ENCODE results near the gene C10orf71.

DNA sequence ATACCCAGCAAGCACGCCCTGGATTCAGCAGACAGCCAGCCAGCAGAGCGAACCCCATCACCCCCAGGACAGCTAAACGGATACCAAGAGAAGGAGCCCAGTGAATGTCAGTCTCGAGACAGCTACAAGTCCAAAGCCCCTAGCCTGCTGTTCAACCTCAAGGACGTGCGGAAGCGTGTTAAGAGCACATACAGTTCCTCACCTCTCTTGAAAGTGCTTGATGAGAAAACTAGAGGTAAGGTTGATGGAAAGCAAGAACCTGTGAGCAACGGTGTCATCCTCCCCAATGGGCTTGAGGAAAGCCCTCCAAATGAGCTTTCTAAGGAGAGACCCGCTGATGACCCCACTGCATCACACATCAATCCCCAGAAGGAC is 24.9 kb downstream of the C10orf71 start:
- TF ChIP-seq, protein P1, sequence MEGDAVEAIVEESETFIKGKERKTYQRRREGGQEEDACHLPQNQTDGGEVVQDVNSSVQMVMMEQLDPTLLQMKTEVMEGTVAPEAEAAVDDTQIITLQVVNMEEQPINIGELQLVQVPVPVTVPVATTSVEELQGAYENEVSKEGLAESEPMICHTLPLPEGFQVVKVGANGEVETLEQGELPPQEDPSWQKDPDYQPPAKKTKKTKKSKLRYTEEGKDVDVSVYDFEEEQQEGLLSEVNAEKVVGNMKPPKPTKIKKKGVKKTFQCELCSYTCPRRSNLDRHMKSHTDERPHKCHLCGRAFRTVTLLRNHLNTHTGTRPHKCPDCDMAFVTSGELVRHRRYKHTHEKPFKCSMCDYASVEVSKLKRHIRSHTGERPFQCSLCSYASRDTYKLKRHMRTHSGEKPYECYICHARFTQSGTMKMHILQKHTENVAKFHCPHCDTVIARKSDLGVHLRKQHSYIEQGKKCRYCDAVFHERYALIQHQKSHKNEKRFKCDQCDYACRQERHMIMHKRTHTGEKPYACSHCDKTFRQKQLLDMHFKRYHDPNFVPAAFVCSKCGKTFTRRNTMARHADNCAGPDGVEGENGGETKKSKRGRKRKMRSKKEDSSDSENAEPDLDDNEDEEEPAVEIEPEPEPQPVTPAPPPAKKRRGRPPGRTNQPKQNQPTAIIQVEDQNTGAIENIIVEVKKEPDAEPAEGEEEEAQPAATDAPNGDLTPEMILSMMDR (IDR thresholded peaks at IDR 0.05; ENCODE audit: borderline replicate concordance, extremely low read depth, low read length, poor library complexity, severe bottlenecking): no peak
- no peak for TF ChIP-seq EZH2 (IDR thresholded peaks at IDR 0.05; ENCODE audit: borderline replicate concordance, low read depth, low read length, severe bottlenecking)
